Measurements from ENCODE around the gene AIFM3. TPM values are rescaled to one million over a fixed set of nuclear protein-coding genes. Genes with fewer than 3 reads are reported as not detected.

AIFM3 gene
- total and polyA plus RNA-seq, 2 of the 4 experiments (the other 2 are of a cell fraction) = 0.09 to 0.18 TPM

- Histone ChIP-seq H3K27me3 (ENCODE audit: control insufficient read depth, insufficient read depth, low read length) (no peaks in the 10 kb centered on the region), H2BK120ac (ENCODE audit: low read depth, low read length) (no peak overlapping the region), H3K79me1 (ENCODE audit: low read depth in 1 of 2, low read length in 2 of 2) (peaks cover 31 to 94% of the 10 kb centered on the region in 2 experiments), H2BK20ac (ENCODE audit: low read depth, low read length) (no peak overlapping the region), H3K36me3 (ENCODE audit: control insufficient read depth, insufficient read depth, low read length) (peaks cover 36% of the 10 kb centered on the region), H4K91ac (ENCODE audit: insufficient read depth, low read depth, low read length) (no peak overlapping the region), H3K4me2 (ENCODE audit: low read depth, low read length) (no peak overlapping the region), H3K14ac (replicated peaks; ENCODE audit: low read depth, low read length) (no peak overlapping the region), H2AK5ac (ENCODE audit: low read depth, low read length) (no peak overlapping the region), H4K20me1 (ENCODE audit: insufficient read depth, low read length) (peaks cover 87% of the 10 kb centered on the region), H3K9me3 (ENCODE audit: control insufficient read depth, insufficient read depth, low read length) (no peaks in the 10 kb centered on the region), H3K4me3 (ENCODE audit: insufficient read depth, low read depth, low read length) (no peak overlapping the region), H3K4ac (ENCODE audit: low read depth, low read length) (no peak overlapping the region), H3K4me1 (ENCODE audit: control insufficient read depth, insufficient read depth, low read length) (peaks cover 6% of the 10 kb centered on the region), H4K5ac (ENCODE audit: low read depth, low read length) (no peak overlapping the region), H3K9ac (ENCODE audit: low read depth, low read length) (no peak overlapping the region), H2BK5ac (ENCODE audit: low read depth, low read length, poor library complexity, severe bottlenecking) (no peak overlapping the region), H2AK9ac (replicated peaks; ENCODE audit: low read depth, low read length, poor library complexity) (no peak overlapping the region), H3K27ac (ENCODE audit: insufficient read depth, low read length) (no peak overlapping the region), H4K8ac (ENCODE audit: low read depth in 2 of 2, low read length in 2 of 2) (no peak overlapping the region), H3K9me1 (ENCODE audit: insufficient read depth, low read length) (peaks cover 34% of the 10 kb centered on the region), H2BK15ac (ENCODE audit: low read depth, low read length) (no peak overlapping the region), H3K56ac (ENCODE audit: extremely low read depth, insufficient read depth, low read length) (no peak overlapping the region), H2AFZ (replicated peaks; ENCODE audit: low read length, poor library complexity) (no peak overlapping the region), H3K23ac (ENCODE audit: low read depth, low read length) (no peak overlapping the region), H3K18ac (ENCODE audit: low read depth, low read length) (no peak overlapping the region)
- ATAC-seq (ENCODE audit: low read depth) (no peak), DNase-seq (no peak)
- intact Hi-C loops (cut with micrococcal nuclease) (no loop called here), in situ Hi-C loops (cut with MboI; ENCODE audit: low sequenced_read_pairs) (no loop called here), dilution Hi-C loops (cut with HindIII; ENCODE audit: low sequenced_read_pairs, unreplicated experiment) (no loop called here)
- TF ChIP-seq USF2 (IDR thresholded peaks at IDR 0.05; ENCODE audit: low read depth, low read length) (no peak), POLR2A (IDR thresholded peaks at IDR 0.05; ENCODE audit: low read depth, low read length) (no peak), CEBPB (IDR thresholded peaks at IDR 0.05; ENCODE audit: low read depth, low read length) (no peak), RCOR1 (IDR thresholded peaks at IDR 0.05; ENCODE audit: insufficient replicate concordance, low read length) (no peak), RFX5 (IDR thresholded peaks at IDR 0.05; ENCODE audit: low read depth, low read length) (no peak), MXI1 (IDR thresholded peaks at IDR 0.05; ENCODE audit: borderline replicate concordance, low read depth, low read length) (no peak), CHD1 (IDR thresholded peaks at IDR 0.05; ENCODE audit: low read depth, low read length) (no peak), CTCF (conservative IDR thresholded peaks at IDR 0.05; ENCODE audit: low read depth, low read length) (no peak), SMC3 (IDR thresholded peaks at IDR 0.05; ENCODE audit: low read depth, low read length) (no peak), ELK1 (IDR thresholded peaks at IDR 0.05; ENCODE audit: borderline replicate concordance, low read depth, low read length) (no peak), MAFK (IDR thresholded peaks at IDR 0.05; ENCODE audit: low read depth, low read length) (no peak), MAZ (IDR thresholded peaks at IDR 0.05; ENCODE audit: borderline replicate concordance, low read depth, low read length) (no peak)
- ChIA-PET POLR2A (ENCODE audit: unreplicated experiment) (no interaction called here), CTCF (no interaction called here)
- WGBS, 2 experiments (ENCODE audit: extremely low coverage in 2 of 2, insufficient read length in 1 of 2) = no CpG with 5 or more reads among the region's 5 CpGs
- no TSS peak for BruUV-seq (replicated peaks)
Observed at GRCh38 chr22:20948989-20949388, 18.1 kb upstream of the AIFM3 start.

Measured in IMR-90 (cell line).